Posterior cingulate gyrus (tissue), 11 donors: ENCODE results near the gene GBA3.
A peak's percentile ranks its signal among the peaks of the same experiment; 100 is the strongest.

Experiments
- DNase-seq, 10 donors: peaks; one replicate each; pipeline versions ENCODE4 v3.0.0 to v3.0.0-alpha.2; 2020 to 2021; ENCODE audit warnings: mixed read lengths in 3 of 10
- intact Hi-C: fragments of 100-400 bp; cut with DNase I; formaldehyde crosslinking; loops from one replicate; pipeline ENCODE4 v1.15.1; 2023

The GBA3 gene

GRCh38 chr4:22689428-22689827 lies 3.3 kb upstream of the GBA3 start:
- intact Hi-C loops: no loop called here
- DNase-seq: no peak

GRCh38 chr4:22695029-22695428 lies 2.3 kb downstream of the GBA3 start:
- intact Hi-C loops: no loop called here
- no peak for DNase-seq

- no peak for DNase-seq
- intact Hi-C loops: no loop called here
Observed at GRCh38 chr4:22695917-22696316, 3.2 kb downstream of the GBA3 start.

GRCh38 chr4:22703912-22704311 lies 11.2 kb downstream of the GBA3 start:
- intact Hi-C loops: no loop called here
- DNase-seq: no peak

- no peak for DNase-seq
- intact Hi-C loops: no loop called here
Observed at GRCh38 chr4:22707390-22707789, 14.7 kb downstream of the GBA3 start.

- DNase-seq: no peak
- intact Hi-C loops: no loop called here
Observed at GRCh38 chr4:22708961-22709360, 16.2 kb downstream of the GBA3 start.

GRCh38 chr4:22712105-22712504 lies 19.4 kb downstream of the GBA3 start:
- intact Hi-C loops: no loop called here
- DNase-seq: no peak

DNA sequence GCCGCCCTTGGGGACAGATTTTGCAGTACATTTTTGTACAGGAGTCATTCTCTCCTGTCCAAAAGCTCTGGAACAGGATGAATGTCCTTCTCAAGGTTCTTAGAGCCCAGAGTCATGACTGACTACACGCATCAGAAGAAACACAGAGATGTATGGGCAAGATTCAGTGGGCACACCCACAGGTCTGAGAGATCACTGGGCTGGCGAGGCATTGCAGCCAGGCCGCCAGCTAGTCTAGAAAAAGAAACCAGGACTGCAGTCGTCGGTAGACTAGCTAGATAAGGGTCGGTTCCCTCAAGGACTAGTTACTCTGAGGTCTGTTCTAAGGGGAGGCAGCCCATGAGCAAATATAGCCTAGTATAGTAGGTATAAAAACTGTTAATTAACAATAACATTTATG lies 19.8 kb downstream of the GBA3 start:
- intact Hi-C loops: no loop called here
- DNase-seq: peak in 1 of 10 donors; percentile 64

DNA sequence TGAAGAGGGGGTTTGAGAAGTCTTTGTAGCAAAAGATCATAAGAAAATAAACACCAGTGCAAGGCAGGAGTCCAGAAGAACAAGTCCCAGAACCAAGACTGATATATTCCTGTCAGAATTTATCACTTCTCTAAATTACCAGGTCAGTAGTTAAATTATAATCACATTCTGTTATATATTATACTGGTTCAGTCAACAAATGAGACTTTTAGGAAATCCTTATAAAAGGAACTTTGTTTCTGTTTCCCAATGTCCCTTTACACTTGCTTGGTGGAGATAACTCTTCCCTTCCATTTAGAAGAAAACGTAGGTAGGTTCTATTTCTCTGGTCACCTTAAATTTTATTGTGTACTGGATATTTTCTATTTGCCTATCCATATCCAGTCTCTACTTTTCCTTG lies 21.1 kb downstream of the GBA3 start:
- intact Hi-C loops: no loop called here

DNA sequence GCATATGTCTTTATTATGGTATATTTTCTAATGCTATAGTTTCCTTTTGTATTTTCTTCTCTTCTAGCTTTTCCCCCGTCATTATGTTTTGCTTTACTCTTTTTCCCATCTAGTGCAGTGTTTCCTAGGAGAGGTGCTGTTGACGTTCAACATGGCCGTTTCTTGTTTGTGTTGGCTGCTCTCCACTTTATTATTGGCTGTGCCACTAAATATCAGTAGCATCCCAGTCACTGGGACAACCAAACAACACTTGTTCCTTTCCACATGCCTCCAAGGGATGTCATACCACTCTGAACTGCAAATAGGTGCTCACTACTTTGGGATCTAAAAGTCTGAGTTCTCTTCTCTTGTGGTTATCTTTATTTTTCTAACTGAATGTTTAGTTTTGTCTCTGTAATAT lies 26.5 kb downstream of the GBA3 start:
- no peak for DNase-seq

More for the DNA sequence above, 21.1 kb downstream of the GBA3 start:
- no peak for DNase-seq

DNA sequence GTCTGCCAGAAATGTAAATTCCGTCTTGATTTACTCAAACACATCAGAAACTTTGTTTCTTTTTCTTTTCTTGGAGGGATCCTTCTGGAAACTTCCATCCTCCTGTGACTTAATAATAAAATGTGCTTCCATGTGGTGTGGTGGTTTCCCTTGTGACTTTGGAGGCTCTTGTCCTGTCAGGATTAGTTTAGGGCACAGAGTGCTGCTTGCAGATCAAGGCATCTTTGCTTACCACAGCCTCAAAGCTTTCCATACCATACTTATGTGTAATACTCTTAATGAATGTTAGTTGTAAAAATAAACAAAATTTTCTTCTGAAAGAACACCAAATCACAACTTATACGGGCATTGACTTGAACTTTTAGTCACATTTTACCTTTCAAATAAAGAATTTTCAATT lies 27.4 kb downstream of the GBA3 start:
- intact Hi-C loops: no loop called here
- no peak for DNase-seq

More for the DNA sequence above, 26.5 kb downstream of the GBA3 start:
- intact Hi-C loops: no loop called here

- intact Hi-C loops: no loop called here
- DNase-seq: no peak
Observed at GRCh38 chr4:22721204-22721603, 28.5 kb downstream of the GBA3 start.

DNA sequence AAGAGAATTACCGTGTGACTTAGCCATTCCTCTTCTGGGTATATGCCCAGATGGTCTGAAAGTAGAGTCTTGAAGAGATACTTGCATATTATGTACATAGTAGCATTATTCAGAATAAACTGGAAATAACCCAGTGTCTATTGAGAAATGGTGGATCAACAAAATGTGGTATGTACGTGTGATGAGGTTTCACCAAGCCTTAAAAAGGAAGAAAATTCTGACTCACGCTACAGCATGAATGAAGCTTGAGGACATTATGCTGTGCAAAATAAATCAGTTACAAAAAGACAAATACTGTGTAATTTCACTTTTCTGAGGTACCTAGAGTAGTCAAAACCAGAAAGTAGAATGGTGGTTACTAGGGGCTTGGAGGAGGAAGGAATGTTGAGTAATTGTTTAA lies 37.3 kb downstream of the GBA3 start:
- DNase-seq: no peak
- intact Hi-C loops: no loop called here

DNA sequence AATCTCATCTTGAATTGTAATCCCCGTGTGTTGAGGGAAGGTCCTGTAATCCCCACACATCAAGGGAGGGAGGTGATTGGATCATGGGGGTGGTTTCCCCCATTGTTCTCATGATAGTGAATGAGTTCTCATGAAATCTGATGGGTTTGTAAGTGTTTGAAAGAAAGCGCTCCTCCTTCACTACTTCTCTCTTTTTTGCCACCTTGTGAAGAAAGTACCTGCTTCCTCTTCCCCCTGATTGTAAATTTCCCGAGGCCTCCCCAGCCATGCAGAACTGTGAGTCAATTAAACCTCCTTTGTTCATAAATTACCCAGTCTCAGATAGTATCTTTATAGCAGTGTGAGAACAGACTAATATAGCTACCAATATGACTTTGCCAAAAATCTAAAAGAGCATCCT lies 41.1 kb downstream of the GBA3 start:
- intact Hi-C loops: no loop called here
- DNase-seq: no peak

DNA sequence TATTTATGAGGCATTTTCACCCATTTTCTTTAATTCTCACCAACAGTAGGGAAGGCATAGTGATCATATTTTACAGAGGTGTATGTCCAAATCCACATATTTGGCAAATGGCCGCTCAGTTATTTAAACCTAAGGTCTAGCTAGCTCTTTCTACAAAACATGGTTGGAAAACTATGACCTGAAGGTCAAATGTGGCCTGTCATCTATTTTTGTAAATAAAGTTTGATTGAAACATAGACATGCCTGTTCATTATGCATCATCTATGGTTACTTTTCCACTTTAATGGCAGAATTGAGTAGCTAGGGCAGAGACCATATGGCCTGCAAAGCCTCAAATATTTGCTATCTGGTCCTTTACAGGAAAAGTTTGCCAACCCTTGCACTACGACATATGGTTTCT lies 44.2 kb downstream of the GBA3 start:
- no peak for DNase-seq
- intact Hi-C loops: no loop called here

- intact Hi-C loops: no loop called here
- DNase-seq: no peak
Observed at GRCh38 chr4:22739968-22740367, 47.2 kb downstream of the GBA3 start.

DNA sequence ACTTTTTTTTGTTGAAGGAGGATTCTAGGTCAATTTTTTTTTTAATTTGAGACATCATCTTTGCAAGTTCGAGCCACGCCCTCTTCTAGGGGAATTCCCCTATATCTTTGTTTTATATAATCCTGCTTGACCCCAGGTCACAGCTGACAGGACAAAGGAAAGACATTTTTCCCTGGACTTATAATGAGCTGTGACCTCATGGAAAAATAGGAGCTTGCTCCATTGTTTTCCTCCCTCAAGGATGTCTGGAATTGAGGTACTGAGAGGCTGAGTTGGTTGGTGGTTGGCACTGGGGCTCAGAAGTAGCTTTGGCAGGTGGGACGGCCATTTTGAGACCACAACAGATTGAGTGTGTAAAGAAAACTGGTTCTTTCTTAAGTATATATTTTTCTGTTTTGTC lies 49.0 kb downstream of the GBA3 start:
- no peak for DNase-seq
- intact Hi-C loops: no loop called here

DNA sequence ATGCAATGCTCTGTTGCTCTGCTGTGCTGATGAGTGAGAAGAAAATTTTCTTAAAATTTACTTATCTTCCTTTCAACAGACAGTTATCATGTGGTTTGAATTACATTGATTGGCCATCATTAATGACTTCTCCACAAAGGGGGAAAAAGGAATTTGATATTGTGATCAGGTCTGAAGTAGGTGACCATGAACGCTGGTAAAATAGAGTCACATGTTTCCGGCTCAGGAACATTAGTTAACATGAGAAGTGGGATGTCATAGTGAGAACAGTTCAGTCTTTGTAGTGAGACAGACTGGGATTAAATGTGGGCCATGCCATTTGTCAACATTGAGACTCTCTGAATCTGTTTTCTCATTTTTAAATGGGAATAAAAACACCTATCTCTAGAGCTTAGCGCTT lies 50.6 kb downstream of the GBA3 start:
- DNase-seq: no peak
- intact Hi-C loops: no loop called here

- intact Hi-C loops: no loop called here
- DNase-seq: no peak
Observed at GRCh38 chr4:22744478-22745062, 51.8 kb downstream of the GBA3 start.

GRCh38 chr4:22745234-22745633 lies 52.5 kb downstream of the GBA3 start:
- intact Hi-C loops: no loop called here
- DNase-seq: no peak

DNA sequence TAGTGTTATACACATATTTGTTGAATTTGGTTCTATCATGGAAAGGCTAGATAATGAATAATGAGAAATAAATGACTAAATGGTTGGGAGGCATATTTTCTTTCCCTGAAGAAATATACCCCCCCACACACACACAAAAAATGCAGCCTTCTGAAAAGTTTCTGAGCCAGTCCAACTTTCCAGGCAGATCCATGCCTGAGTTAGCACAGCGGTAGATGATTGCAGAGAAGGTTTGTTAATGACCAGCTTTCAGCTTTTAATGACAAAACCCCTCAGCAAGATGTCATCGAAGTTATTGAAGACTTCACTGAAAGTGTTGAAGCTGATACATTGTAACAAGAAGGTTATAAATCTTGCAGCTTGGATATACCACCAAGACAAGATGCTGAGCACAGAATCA lies 61.4 kb downstream of the GBA3 start:
- intact Hi-C loops: no loop called here
- no peak for DNase-seq

DNA sequence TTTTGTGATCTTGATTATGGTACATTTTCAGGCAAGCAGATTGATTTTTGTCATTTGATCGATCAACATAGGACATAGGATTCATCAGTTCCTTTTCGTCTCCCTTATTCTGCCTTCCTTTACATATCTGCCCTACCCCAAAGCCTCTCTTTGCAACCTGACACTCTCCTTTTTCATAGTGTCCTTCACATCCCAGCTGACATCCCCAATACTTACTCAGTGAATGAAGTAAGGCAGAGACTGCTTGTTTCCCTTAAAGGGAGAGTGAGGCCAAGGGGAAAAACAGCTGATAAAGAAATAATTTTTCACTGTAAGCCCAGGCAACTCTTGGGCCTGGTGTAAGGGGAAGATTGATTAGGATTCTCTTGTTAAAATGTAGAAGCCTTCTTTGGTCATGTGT lies 69.8 kb downstream of the GBA3 start:
- intact Hi-C loops: no loop called here
- DNase-seq: no peak

GRCh38 chr4:22764183-22764582 lies 71.4 kb downstream of the GBA3 start:
- intact Hi-C loops: no loop called here
- no peak for DNase-seq
